Astrocyte of the hippocampus (primary cell): ENCODE results near the gene DAP.
"Not testable (repeated sequence)": the region's sequence is repeated elsewhere in the genome, so short reads cannot be mapped to it uniquely, and the experiment has no call there.

Experiments used
- DNase-seq: peaks from one replicate; pipeline ENCODE4 v3.0.0; 2011; ENCODE audit warnings: low read depth, low spot score

The DAP gene

GRCh38 chr5:10633271-10634049, 127.6 kb downstream of the DAP start:
- DNase-seq, result no peak

- DNase-seq, result peak; percentile 86
Observed at GRCh38 chr5:10632110-10632761, 128.8 kb downstream of the DAP start.

DNA sequence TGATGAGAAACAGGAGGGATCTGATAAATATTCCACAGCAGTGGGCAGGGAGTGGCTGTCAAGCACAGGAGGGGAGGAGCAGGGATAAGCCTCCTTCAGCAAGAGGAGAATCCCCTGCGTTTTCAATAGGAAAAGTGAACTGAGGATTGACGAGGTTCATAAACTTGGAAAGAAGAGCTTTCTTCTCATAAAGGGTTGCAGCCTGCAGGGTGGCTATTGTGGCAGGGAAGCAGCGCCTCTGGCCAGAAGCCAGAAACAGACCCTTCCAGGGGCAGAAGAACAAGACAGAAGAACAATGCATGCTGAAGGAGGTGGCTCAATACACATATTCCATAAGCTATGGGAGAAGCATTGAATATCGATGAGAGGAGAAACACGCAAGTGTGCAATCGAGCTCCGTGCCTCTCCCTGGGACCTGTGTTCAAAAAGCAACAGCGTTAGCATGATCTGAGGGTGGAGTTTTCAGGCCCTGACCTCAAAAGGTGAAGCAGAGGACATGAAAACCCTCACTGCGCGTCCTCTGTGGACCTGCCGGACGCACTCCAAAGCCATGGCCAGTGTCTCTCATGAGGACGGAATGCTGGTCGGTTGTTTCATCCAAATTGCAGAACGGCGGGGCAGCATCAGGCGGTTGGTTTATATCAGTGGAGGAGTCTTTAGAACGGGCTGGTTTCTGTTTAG, 129.6 kb downstream of the DAP start:
- DNase-seq, result no peak

DNA sequence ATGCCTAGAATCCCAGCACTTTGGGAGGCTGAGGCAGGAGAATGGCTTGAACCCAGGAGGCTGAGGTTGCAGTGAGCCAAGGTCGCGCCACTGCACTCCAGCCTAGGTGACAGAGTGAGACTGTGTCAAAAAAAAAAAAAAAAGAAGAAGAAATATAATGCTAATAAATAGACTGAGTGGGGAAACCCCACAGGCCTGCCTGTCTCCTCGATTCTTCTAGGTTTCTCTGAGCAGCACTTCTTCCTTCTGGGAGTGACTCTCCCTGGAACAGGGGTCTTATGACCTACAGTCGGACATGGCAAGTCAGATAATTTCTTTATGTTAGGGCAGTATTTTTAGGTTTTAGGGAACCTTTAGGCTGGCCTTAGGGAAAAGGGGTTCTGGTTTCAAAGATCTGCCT, 130.3 kb downstream of the DAP start:
- not testable (repeated sequence) for DNase-seq

DNA sequence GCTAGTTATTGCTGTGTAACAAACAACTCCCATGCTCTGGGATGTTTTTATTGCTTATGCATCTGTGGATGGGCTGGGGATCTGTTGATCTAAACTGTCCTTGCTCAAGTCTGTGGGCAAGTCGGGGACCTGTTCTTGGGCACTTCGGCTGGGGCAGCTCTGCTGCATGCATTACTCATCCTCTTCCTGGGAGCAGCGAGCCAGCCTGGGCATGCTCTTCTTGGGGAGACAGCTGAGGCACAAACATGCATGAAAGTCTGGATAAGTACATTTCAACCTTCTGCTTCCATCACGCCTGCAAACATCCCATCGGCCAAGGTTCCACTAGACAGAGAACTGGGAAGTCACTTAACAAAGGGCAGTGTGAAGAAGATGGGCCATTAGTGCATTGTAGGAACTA, 130.9 kb downstream of the DAP start:
- DNase-seq, result no peak

DNA sequence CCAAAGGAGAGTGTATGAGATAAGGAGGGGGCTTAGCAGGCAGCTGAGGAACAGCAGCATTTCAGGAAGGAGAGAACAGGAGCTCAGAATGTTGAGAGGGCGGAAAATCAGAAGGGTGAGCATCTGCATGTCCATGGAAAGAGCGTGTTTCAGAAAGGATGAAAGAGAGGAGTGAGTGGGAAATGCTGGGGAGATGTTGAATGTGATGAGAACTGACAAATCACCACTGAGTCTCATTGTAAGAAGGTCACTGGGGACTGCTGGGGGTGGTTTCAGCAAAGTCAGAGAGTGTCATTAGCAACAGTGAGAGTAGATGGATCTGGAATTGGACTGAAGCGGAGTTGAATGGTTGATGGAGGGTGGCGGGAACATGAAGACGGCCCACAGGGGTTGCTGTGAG, 131.4 kb downstream of the DAP start:
- no peak for DNase-seq
